ENCODE results near the gene NUDCD3. TPM values are rescaled to one million over a fixed set of nuclear protein-coding genes. Genes with fewer than 3 reads are reported as not detected.
A peak's percentile ranks its signal among the peaks of the same experiment; 100 is the strongest.

Gene NUDCD3
- polyA plus RNA-seq, 1 donor (not counting 4 experiments of a cell fraction or from before 2014, with no cell fraction given) = 58.7 TPM

DNA sequence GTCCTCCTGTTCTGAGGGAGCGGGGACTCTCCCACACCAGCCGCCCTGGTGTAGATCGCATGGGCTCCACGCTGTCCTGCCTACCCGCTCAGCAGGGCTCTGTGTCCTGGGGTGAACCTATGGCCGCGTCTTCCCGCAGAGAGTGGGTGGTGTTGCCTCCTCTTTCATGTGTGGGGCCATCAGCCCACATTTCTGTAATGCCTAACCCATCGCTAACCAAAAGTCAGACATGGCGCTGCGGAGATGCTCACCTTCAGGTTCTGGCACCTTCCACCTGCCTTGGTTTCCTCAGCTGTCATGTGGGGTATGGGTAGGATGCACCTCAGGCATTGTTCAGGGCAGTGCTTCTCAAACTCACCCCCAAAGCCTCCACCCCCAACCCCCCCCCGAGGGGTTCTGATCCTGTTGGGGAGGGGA, 114.5 kb downstream of the NUDCD3 start:
- FAIRE-seq (no peak), DNase-seq (ENCODE audit: low read depth, low spot score) (no peak)
- dilution Hi-C loops (cut with MboI; ENCODE audit: extremely low pct_ligation_motif_present, low sequenced_read_pairs) = no loop called here
- no peaks in the 10 kb centered on the region for H3K9me3 ChIP-seq (ENCODE audit: control insufficient read depth, low read depth, low read length)
- H3K27me3 ChIP-seq (ENCODE audit: control insufficient read depth, extremely low read depth, insufficient read depth, low read length) = no peaks in the 10 kb centered on the region
- no peak overlapping the region for H3K4me2 ChIP-seq (ENCODE audit: control insufficient read depth, extremely low read depth, insufficient read depth, low read depth, low read length)
- H3K9ac ChIP-seq (ENCODE audit: control insufficient read depth, extremely low read depth, insufficient read depth, low read length) = no peak overlapping the region
- no peaks in the 10 kb centered on the region for H3K79me2 ChIP-seq (ENCODE audit: control insufficient read depth, insufficient read depth, low read length)
- no peak overlapping the region for H3K27ac ChIP-seq (ENCODE audit: control insufficient read depth, insufficient read depth, low read length)
- H3K36me3 ChIP-seq (ENCODE audit: control insufficient read depth in 2 of 2, extremely low read depth in 1 of 2, insufficient read depth in 2 of 2, low read length in 2 of 2) = no peaks in the 10 kb centered on the region
- H4K20me1 ChIP-seq (ENCODE audit: control insufficient read depth, extremely low read depth, insufficient read depth, low read length) = no peaks in the 10 kb centered on the region
- H3K4me1 ChIP-seq (ENCODE audit: control insufficient read depth, extremely low read depth, insufficient read depth, low read length) = peaks cover 42% of the 10 kb centered on the region
- no peak overlapping the region for H3K4me3 ChIP-seq (ENCODE audit: control insufficient read depth in 2 of 3, extremely low read depth in 1 of 3, insufficient read depth in 2 of 3, low read depth in 1 of 3, low read length in 3 of 3)
- no peak overlapping the region for H2AFZ ChIP-seq (ENCODE audit: control insufficient read depth, low read length)
- TF ChIP-seq, protein P1, sequence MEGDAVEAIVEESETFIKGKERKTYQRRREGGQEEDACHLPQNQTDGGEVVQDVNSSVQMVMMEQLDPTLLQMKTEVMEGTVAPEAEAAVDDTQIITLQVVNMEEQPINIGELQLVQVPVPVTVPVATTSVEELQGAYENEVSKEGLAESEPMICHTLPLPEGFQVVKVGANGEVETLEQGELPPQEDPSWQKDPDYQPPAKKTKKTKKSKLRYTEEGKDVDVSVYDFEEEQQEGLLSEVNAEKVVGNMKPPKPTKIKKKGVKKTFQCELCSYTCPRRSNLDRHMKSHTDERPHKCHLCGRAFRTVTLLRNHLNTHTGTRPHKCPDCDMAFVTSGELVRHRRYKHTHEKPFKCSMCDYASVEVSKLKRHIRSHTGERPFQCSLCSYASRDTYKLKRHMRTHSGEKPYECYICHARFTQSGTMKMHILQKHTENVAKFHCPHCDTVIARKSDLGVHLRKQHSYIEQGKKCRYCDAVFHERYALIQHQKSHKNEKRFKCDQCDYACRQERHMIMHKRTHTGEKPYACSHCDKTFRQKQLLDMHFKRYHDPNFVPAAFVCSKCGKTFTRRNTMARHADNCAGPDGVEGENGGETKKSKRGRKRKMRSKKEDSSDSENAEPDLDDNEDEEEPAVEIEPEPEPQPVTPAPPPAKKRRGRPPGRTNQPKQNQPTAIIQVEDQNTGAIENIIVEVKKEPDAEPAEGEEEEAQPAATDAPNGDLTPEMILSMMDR (optimal IDR thresholded peaks at IDR 0.05 in 1 of 3, IDR thresholded peaks at IDR 0.05 in 1 of 3, conservative IDR thresholded peaks at IDR 0.05 in 1 of 3; ENCODE audit: extremely low read depth in 1 of 3, insufficient read depth in 2 of 3, low read length in 3 of 3) = no peak
- no peak for TF ChIP-seq EZH2 (IDR thresholded peaks at IDR 0.05; ENCODE audit: low read length)
- no peaks in the 10 kb centered on the region for H3K9me1 ChIP-seq (ENCODE audit: control insufficient read depth, extremely low read depth, insufficient read depth, low read length)

DNA sequence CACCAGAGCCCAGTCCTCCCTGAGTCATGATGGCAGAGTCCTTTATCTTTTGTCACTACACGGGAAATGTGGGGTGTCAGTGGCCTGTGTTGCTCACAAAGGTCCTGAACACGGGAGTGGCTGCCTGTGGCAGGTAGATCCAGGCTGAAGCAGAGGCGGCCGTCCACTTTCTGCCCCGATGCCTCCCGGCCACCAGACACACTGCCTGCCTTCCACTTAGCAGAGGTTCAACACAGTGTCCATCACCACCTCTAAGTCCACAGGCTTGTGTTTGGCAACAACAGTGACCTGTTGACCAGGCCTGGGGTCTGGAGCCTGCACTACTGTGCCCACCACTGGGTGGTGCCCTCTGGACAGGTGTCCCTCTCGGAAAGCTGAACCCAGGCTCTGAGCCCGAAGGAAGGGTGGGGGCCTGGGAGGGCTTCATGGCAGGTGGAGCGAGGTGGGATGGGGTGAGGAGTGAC, 115.2 kb downstream of the NUDCD3 start:
- H3K36me3 ChIP-seq (ENCODE audit: control insufficient read depth in 2 of 2, extremely low read depth in 1 of 2, insufficient read depth in 2 of 2, low read length in 2 of 2) = no peaks in the 10 kb centered on the region
- no peaks in the 10 kb centered on the region for H3K79me2 ChIP-seq (ENCODE audit: control insufficient read depth, insufficient read depth, low read length)
- dilution Hi-C loops (cut with MboI; ENCODE audit: extremely low pct_ligation_motif_present, low sequenced_read_pairs) = no loop called here
- H3K4me2 ChIP-seq (ENCODE audit: control insufficient read depth, extremely low read depth, insufficient read depth, low read depth, low read length) = no peak overlapping the region
- no peaks in the 10 kb centered on the region for H4K20me1 ChIP-seq (ENCODE audit: control insufficient read depth, extremely low read depth, insufficient read depth, low read length)
- FAIRE-seq (no peak), DNase-seq (ENCODE audit: low read depth, low spot score) (no peak)
- H2AFZ ChIP-seq (ENCODE audit: control insufficient read depth, low read length) = no peak overlapping the region
- no peaks in the 10 kb centered on the region for H3K9me1 ChIP-seq (ENCODE audit: control insufficient read depth, extremely low read depth, insufficient read depth, low read length)
- no peaks in the 10 kb centered on the region for H3K9me3 ChIP-seq (ENCODE audit: control insufficient read depth, low read depth, low read length)
- H3K4me3 ChIP-seq (ENCODE audit: control insufficient read depth in 2 of 3, extremely low read depth in 1 of 3, insufficient read depth in 2 of 3, low read depth in 1 of 3, low read length in 3 of 3) = no peak overlapping the region
- H3K27ac ChIP-seq (ENCODE audit: control insufficient read depth, insufficient read depth, low read length) = no peak overlapping the region
- TF ChIP-seq, protein P1 (optimal IDR thresholded peaks at IDR 0.05 in 1 of 3, IDR thresholded peaks at IDR 0.05 in 1 of 3, conservative IDR thresholded peaks at IDR 0.05 in 1 of 3; ENCODE audit: extremely low read depth in 1 of 3, insufficient read depth in 2 of 3, low read length in 3 of 3) = peak in 1 of 3 experiments; percentile 4
- no peak for TF ChIP-seq EZH2 (IDR thresholded peaks at IDR 0.05; ENCODE audit: low read length)
- H3K4me1 ChIP-seq (ENCODE audit: control insufficient read depth, extremely low read depth, insufficient read depth, low read length) = peaks cover 35% of the 10 kb centered on the region
- H3K9ac ChIP-seq (ENCODE audit: control insufficient read depth, extremely low read depth, insufficient read depth, low read length) = no peak overlapping the region
- H3K27me3 ChIP-seq (ENCODE audit: control insufficient read depth, extremely low read depth, insufficient read depth, low read length) = no peaks in the 10 kb centered on the region
